Ovary (tissue), 9 donors: ENCODE measurements around the gene LRP1B. TPM values are rescaled to one million over a fixed set of nuclear protein-coding genes. Genes with fewer than 3 reads are reported as not detected.

Experiments
- DNase-seq, 5 donors: peaks; one replicate each; pipeline ENCODE4 v3.0.0-alpha.2; 2019 to 2020
- H3K27ac ChIP-seq, 2 donors: fragments of 200-600 bp; one replicate each; pipeline versions ENCODE4 v1.5.1 to v1.8.0; 2019 to 2022
- H3K27me3 ChIP-seq: fragments of 200-600 bp; one replicate; pipeline ENCODE4 v1.8.0; 2022
- H3K36me3 ChIP-seq: fragments of 200-600 bp; sonication (generic); one replicate; pipeline ENCODE4 v1.5.1; 2019
- H3K4me1 ChIP-seq: one replicate; pipeline ENCODE4 v1.8.1; 2013; ENCODE audit warnings: mild to moderate bottlenecking, moderate library complexity; ENCODE audit not compliant: insufficient read depth
- H3K4me3 ChIP-seq: fragments of 200-600 bp; sonication (generic); one replicate; pipeline ENCODE4 v1.5.1; 2017
- H3K9me3 ChIP-seq, 2 donors: fragments of 200-600 bp in 1 of 2; sonication (generic) in 1 of 2; one replicate each; pipeline versions ENCODE4 v1.5.1 to v1.8.1; 2013 to 2019; ENCODE audit warnings: mild to moderate bottlenecking in 1 of 2, moderate library complexity in 1 of 2
- EP300 ChIP-seq: sonication (generic); formaldehyde crosslinking; IDR thresholded peaks from one replicate; pipeline ENCODE4 v1.6.1; 2017; ENCODE audit warnings: antibody characterized with exemption
- POLR2A ChIP-seq: fragments of 450-650 bp; IDR thresholded peaks from one replicate; pipeline ENCODE4 v1.6.1; 2017; ENCODE audit warnings: antibody characterized with exemption, mild to moderate bottlenecking, moderate library complexity
- WGBS, 3 donors: extraction: QIAGEN DNeasy Blood & Tissue Kit in 1 of 3; methylation state at CpG; one replicate each; pipeline versions ENCODE4 v1.1.5 to v1.1.7; 2013 to 2017; 5-methylcytosine and 5-hydroxymethylcytosine counted together
- intact Hi-C, 4 donors: fragments of 100-400 bp; cut with DNase I; formaldehyde crosslinking; loops; one replicate each; pipeline versions ENCODE4 v1.11.0 to v1.15.1; 2022 to 2023
- polyA plus RNA-seq, 2 donors: library from polyadenylated mRNA; stranded (reverse); fragments of 200-250 nt in 1 of 2; fragments of 350-450 nt in 1 of 2; fragmentation: Illumina TruSeq in 1 of 2; extraction: RNeasy Lipid Tissue Mini Kit (QIAGEN cat#74804) in 1 of 2; gene quantifications; one replicate each; pipeline ENCODE4 v1.2.3, GENCODE V29; 2013 to 2014
- total RNA-seq, 7 donors: library from RNA; depleted of rRNA in 2 of 7; stranded (reverse); fragments of >200 nt in 2 of 7; fragmentation: NEBNext Ultra II Directional in 3 of 7; extraction: Animal tissue kit (Norgen Biotek cat#: 25700) in 3 of 7; gene quantifications; one replicate each; pipeline versions ENCODE4 v1.1.0 to v1.2.4, GENCODE V29; 2016 to 2023
- TF ChIP-seq, protein P1 (sequence below), 3 donors: fragments of 450-650 bp in 2 of 3; fragments of 200-600 bp in 1 of 3; IDR thresholded peaks; one replicate each; pipeline versions ENCODE4 v1.5.1 to v1.8.0; 2016 to 2022; ENCODE audit warnings: antibody characterized with exemption in 3 of 3, mild to moderate bottlenecking in 1 of 3
- donor health status: DM: no; HTN: no; CAD: no; lungs with moderate emphysema.
- donor health status: DM: no; HTN: no; CAD: no.
- donor health status: Bipolar disorder and iron deficiency.
- donor health status: DM: yes; HTN: yes; CAD: no.
- donor health status: DM: no; HTN: no; CAD: no.
- donor health status: DM: yes; HTN: yes; CAD: no.

LRP1B gene
- total and polyA plus RNA-seq, 9 donors, result 0.08 to 2.6 (median 0.37) TPM

DNA sequence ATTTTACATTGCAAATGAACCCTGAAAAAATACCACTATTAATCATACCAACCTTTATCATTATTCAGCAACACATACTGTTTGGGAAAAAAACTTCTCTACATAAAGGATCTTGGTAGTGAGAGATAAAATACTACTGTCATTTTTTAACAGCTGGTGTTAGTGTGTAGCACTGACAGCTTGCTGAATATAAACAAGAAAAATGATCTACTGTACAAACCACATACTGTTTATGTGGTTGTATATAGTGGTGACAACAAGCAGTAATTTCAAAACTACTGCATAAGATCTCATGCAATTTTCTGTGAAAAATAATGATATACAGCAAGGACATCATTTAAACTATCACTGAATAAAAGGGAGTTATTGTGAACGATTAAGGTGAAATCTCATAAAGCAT lies 601.2 kb downstream of the LRP1B start:
- H3K4me1 ChIP-seq, result no peaks in the 10 kb centered on the region
- no peak for DNase-seq
- TF ChIP-seq POLR2A, result no peak
- TF ChIP-seq, protein P1, sequence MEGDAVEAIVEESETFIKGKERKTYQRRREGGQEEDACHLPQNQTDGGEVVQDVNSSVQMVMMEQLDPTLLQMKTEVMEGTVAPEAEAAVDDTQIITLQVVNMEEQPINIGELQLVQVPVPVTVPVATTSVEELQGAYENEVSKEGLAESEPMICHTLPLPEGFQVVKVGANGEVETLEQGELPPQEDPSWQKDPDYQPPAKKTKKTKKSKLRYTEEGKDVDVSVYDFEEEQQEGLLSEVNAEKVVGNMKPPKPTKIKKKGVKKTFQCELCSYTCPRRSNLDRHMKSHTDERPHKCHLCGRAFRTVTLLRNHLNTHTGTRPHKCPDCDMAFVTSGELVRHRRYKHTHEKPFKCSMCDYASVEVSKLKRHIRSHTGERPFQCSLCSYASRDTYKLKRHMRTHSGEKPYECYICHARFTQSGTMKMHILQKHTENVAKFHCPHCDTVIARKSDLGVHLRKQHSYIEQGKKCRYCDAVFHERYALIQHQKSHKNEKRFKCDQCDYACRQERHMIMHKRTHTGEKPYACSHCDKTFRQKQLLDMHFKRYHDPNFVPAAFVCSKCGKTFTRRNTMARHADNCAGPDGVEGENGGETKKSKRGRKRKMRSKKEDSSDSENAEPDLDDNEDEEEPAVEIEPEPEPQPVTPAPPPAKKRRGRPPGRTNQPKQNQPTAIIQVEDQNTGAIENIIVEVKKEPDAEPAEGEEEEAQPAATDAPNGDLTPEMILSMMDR (IDR thresholded peaks at IDR 0.05), result no peak
- no peak for TF ChIP-seq EP300
- no peak overlapping the region for H3K4me3 ChIP-seq
- H3K36me3 ChIP-seq, result no peaks in the 10 kb centered on the region
- no peak overlapping the region for H3K27ac ChIP-seq
- no peaks in the 10 kb centered on the region for H3K9me3 ChIP-seq
- intact Hi-C loops, result no loop called here
- H3K27me3 ChIP-seq, result no peaks in the 10 kb centered on the region
- WGBS, 3 donors, result 38 to 49% (median 44%) methylated on average over 1 of the region's 1 CpG

GRCh38 chr2:141528990-141529389 lies 601.8 kb downstream of the LRP1B start:
- no peaks in the 10 kb centered on the region for H3K36me3 ChIP-seq
- H3K27me3 ChIP-seq, result no peaks in the 10 kb centered on the region
- TF ChIP-seq POLR2A (no peak), EP300 (no peak)
- TF ChIP-seq, protein P1 (IDR thresholded peaks at IDR 0.05), result no peak
- intact Hi-C loops, result no loop called here
- no peak overlapping the region for H3K4me3 ChIP-seq
- H3K4me1 ChIP-seq, result no peaks in the 10 kb centered on the region
- H3K9me3 ChIP-seq, result no peaks in the 10 kb centered on the region
- 44 to 67% (median 54%) methylated on average over 5 of the region's 5 CpGs for WGBS, 3 donors
- DNase-seq, result no peak
- H3K27ac ChIP-seq, result no peak overlapping the region

- Histone ChIP-seq H3K9me3 (no peaks in the 10 kb centered on the region), H3K4me3 (no peak overlapping the region), H3K27ac (no peak overlapping the region), H3K4me1 (no peaks in the 10 kb centered on the region), H3K36me3 (no peaks in the 10 kb centered on the region), H3K27me3 (no peaks in the 10 kb centered on the region)
- TF ChIP-seq POLR2A (no peak), EP300 (no peak)
- TF ChIP-seq, protein P1 (IDR thresholded peaks at IDR 0.05), result no peak
- intact Hi-C loops, result no loop called here
- WGBS, 3 donors, result 73 to 76% (median 75%) methylated on average over 2 of the region's 2 CpGs
- DNase-seq, result no peak
Measured at GRCh38 chr2:141526760-141527159, 604.1 kb downstream of the LRP1B start.

DNA sequence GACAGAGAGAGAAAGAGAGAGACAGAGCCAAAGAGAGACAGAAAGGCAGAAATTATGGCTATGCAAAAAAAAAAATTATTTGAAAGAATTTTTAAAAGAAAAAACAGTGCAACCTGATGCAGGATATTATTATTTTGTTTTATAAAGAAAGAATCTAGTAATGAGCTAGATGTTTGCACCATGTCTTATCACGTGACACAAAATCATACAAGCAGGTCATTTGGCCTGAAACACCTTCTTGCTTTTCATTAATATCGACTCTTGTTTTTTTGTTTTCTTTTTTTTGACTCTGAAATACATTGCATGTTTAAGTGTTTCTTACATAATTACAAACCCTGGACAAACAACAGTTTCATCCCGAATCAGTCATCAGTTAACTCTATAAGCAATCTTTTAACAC lies 606.0 kb downstream of the LRP1B start:
- no peak for TF ChIP-seq EP300
- TF ChIP-seq, protein P1 (IDR thresholded peaks at IDR 0.05), result no peak
- TF ChIP-seq POLR2A, result no peak
- no peak overlapping the region for H3K4me3 ChIP-seq
- DNase-seq, result no peak
- H3K4me1 ChIP-seq, result no peaks in the 10 kb centered on the region
- no peak overlapping the region for H3K27ac ChIP-seq
- intact Hi-C loops, result no loop called here
- no peaks in the 10 kb centered on the region for H3K36me3 ChIP-seq
- WGBS, 3 donors, result 43 to 56% (median 53%) methylated on average over 3 of the region's 3 CpGs
- no peaks in the 10 kb centered on the region for H3K27me3 ChIP-seq
- no peaks in the 10 kb centered on the region for H3K9me3 ChIP-seq

GRCh38 chr2:141523199-141523598 lies 607.6 kb downstream of the LRP1B start:
- Histone ChIP-seq H3K36me3 (no peaks in the 10 kb centered on the region), H3K4me1 (no peaks in the 10 kb centered on the region), H3K27ac (no peak overlapping the region), H3K4me3 (no peak overlapping the region), H3K27me3 (no peaks in the 10 kb centered on the region), H3K9me3 (no peaks in the 10 kb centered on the region)
- TF ChIP-seq EP300 (no peak), POLR2A (no peak)
- TF ChIP-seq, protein P1 (IDR thresholded peaks at IDR 0.05), result no peak
- intact Hi-C loops, result no loop called here
- no peak for DNase-seq
